GM19438 (cell line): ENCODE data around the gene BFSP2.
A peak's percentile ranks its signal among the peaks of the same experiment; 100 is the strongest.

Experiments used
- ATAC-seq: cut with Tn5 transposase; IDR thresholded peaks from one replicate; pipeline ENCODE4 v1.9.1; 2021; ENCODE audit warnings: low read depth; ENCODE audit not compliant: unreplicated experiment

Gene BFSP2

GRCh38 chr3:133383175-133383574 lies 16.7 kb upstream of the BFSP2 start:
- no peak for ATAC-seq

GRCh38 chr3:133383741-133384140 lies 16.1 kb upstream of the BFSP2 start:
- ATAC-seq, result no peak

- peak; percentile 60 for ATAC-seq
Measured at GRCh38 chr3:133384331-133385027, 15.4 kb upstream of the BFSP2 start.

GRCh38 chr3:133386876-133387275 lies 13.0 kb upstream of the BFSP2 start:
- ATAC-seq, result no peak

- ATAC-seq, result no peak
Measured at GRCh38 chr3:133387341-133387740, 12.5 kb upstream of the BFSP2 start.

GRCh38 chr3:133388696-133389395 lies 11.0 kb upstream of the BFSP2 start:
- no peak for ATAC-seq

- ATAC-seq, result no peak
Measured at GRCh38 chr3:133390715-133391114, 9.1 kb upstream of the BFSP2 start.

GRCh38 chr3:133393204-133393603 lies 6.7 kb upstream of the BFSP2 start:
- ATAC-seq, result no peak

- no peak for ATAC-seq
Measured at GRCh38 chr3:133393691-133394474, 6.0 kb upstream of the BFSP2 start.

- no peak for ATAC-seq
Measured at GRCh38 chr3:133394561-133395311, 5.1 kb upstream of the BFSP2 start.

- no peak for ATAC-seq
Measured at GRCh38 chr3:133396906-133397305, 3.0 kb upstream of the BFSP2 start.

- no peak for ATAC-seq
Measured at GRCh38 chr3:133401374-133402135, 1.7 kb downstream of the BFSP2 start.

GRCh38 chr3:133404920-133405319 lies 5.1 kb downstream of the BFSP2 start:
- no peak for ATAC-seq

GRCh38 chr3:133408366-133408765 lies 8.5 kb downstream of the BFSP2 start:
- ATAC-seq, result no peak

GRCh38 chr3:133408961-133409360 lies 9.1 kb downstream of the BFSP2 start:
- ATAC-seq, result no peak

- ATAC-seq, result no peak
Measured at GRCh38 chr3:133410191-133410892, 10.5 kb downstream of the BFSP2 start.

GRCh38 chr3:133412183-133413132 lies 12.6 kb downstream of the BFSP2 start:
- ATAC-seq, result no peak
